GM12891 (cell line): Measurements from ENCODE around the gene MOB3B.

Experiments used
- POLR2A ChIP-seq: IDR thresholded peaks from 2 replicates; pipeline ENCODE4 v1.6.1; 2011; ENCODE audit warnings: low read depth, low read length, control low read depth
- POLR2AphosphoS5 ChIP-seq: IDR thresholded peaks from 2 replicates; pipeline ENCODE4 v1.6.1; 2011; ENCODE audit warnings: low read depth, low read length, control low read depth
- TAF1 ChIP-seq: IDR thresholded peaks from 2 replicates; pipeline ENCODE4 v1.6.1; 2011; ENCODE audit warnings: low read depth, low read length, control low read depth

DNA sequence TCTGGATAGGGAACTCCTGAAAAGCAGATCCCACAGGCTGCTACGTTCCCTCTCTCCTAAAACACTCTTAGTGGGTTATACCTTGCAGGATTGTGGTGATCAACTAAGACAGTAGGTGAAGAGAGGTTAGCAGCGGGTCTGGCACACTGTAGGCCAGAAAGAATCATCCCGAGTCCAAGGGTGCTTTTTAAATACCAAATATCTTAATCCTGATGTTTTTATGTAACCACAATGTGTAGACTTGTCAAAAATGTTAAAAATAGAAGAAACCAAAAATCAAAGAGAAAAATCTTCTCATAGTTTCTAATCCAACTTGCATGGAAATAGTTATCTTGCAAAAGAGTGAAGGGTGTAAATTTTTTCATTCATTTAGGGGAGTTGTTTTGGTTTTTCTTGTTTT lies 57.8 kb downstream of the MOB3B start:
- no peak for TF ChIP-seq POLR2A
- TF ChIP-seq TAF1, result no peak
- no peak for TF ChIP-seq POLR2AphosphoS5
